ENCODE results near the gene TBCD. TPM values are rescaled to one million over a fixed set of nuclear protein-coding genes. Genes with fewer than 3 reads are reported as not detected.
"Not testable (repeated sequence)": the region's sequence is repeated elsewhere in the genome, so short reads cannot be mapped to it uniquely, and the experiment has no call there.

Gene TBCD
- total RNA-seq, 3 donors from 2014 or later: 45.4 to 65.9 (median 53.3) TPM

DNA sequence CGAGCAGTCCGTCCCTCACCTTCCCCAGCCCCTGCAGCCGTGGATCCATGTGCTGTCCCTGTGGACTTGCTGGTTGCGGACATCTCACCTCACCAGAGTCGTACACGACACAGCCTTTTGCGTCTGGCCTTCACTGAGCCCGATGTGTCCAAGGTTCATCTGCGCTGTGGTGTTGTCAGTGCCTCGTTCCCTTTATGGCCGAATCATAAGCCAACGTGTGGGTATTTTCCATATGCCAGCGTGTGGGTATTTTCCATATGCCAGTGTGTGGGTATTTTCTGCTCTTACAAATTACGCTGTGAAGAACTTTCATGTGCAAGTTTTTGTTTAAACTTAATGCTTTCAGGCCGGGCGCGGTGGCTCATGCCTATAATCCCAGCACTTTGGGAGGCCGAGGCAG, 31.6 kb downstream of the TBCD start:
- no peak for DNase-seq (ENCODE audit: low spot score in 2 of 2)
- H3K9me3 ChIP-seq: no peaks in the 10 kb centered on the region
- no peak overlapping the region for H3K4me3 ChIP-seq
- no peaks in the 10 kb centered on the region for H3K36me3 ChIP-seq
- H3K27ac ChIP-seq: no peak overlapping the region
- TF ChIP-seq, protein P1, sequence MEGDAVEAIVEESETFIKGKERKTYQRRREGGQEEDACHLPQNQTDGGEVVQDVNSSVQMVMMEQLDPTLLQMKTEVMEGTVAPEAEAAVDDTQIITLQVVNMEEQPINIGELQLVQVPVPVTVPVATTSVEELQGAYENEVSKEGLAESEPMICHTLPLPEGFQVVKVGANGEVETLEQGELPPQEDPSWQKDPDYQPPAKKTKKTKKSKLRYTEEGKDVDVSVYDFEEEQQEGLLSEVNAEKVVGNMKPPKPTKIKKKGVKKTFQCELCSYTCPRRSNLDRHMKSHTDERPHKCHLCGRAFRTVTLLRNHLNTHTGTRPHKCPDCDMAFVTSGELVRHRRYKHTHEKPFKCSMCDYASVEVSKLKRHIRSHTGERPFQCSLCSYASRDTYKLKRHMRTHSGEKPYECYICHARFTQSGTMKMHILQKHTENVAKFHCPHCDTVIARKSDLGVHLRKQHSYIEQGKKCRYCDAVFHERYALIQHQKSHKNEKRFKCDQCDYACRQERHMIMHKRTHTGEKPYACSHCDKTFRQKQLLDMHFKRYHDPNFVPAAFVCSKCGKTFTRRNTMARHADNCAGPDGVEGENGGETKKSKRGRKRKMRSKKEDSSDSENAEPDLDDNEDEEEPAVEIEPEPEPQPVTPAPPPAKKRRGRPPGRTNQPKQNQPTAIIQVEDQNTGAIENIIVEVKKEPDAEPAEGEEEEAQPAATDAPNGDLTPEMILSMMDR (IDR thresholded peaks at IDR 0.05): no peak
- TF ChIP-seq POLR2A (IDR thresholded peaks at IDR 0.05) (no peak), POLR2AphosphoS5 (IDR thresholded peaks at IDR 0.05) (no peak)
- no peaks in the 10 kb centered on the region for H3K27me3 ChIP-seq
- intact Hi-C loops (cut with DNase I; ENCODE audit: low total_unique reads): no loop called here
- no peaks in the 10 kb centered on the region for H3K4me1 ChIP-seq

DNA sequence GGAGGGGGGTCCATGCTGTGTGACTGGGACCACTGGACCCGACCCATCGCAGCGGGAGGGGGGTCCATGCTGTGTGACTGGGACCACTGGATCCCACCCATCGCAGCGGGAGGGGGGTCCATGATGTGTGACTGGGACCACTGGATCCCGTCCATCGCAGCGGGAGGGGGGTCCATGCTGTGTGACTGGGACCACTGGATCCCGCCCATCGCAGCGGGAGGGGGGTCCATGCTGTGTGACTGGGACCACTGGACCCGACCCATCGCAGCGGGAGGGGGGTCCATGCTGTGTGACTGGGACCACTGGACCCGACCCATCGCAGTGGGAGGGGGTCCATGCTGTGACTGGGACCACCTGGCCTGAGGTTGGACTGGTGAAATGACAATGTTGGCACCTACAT, 33.7 kb downstream of the TBCD start:
- H3K4me3 ChIP-seq; H3K4me1 ChIP-seq; H3K27me3 ChIP-seq; DNase-seq (ENCODE audit: low spot score in 2 of 2); intact Hi-C loops (cut with DNase I; ENCODE audit: low total_unique reads); H3K36me3 ChIP-seq; H3K27ac ChIP-seq; H3K9me3 ChIP-seq: not testable (repeated sequence)

DNA sequence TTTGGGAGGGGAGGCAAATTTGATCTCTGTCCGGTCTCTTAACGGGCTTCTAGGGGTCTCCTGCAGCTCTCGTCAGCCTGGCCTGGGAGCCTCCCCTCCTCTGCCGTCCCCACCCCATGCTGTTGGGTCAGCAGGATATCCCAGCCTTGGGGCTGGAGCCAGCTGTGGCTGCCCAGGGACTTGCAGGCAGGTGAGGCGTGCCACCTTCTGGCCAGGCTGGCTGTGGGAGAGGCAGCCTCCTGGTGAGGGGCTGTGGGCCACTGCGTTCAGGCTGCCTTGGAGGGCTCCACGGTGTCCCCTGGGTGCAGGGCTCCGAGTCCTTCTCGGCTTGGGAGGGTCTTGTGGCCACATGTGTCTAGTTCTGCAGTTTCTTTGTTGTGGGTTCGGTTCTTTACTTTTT, 34.6 kb downstream of the TBCD start:
- Histone ChIP-seq H3K27me3 (no peaks in the 10 kb centered on the region), H3K4me1 (no peaks in the 10 kb centered on the region), H3K9me3 (no peaks in the 10 kb centered on the region), H3K36me3 (no peaks in the 10 kb centered on the region), H3K27ac (no peak overlapping the region), H3K4me3 (no peak overlapping the region)
- intact Hi-C loops (cut with DNase I; ENCODE audit: low total_unique reads): no loop called here
- TF ChIP-seq POLR2A (IDR thresholded peaks at IDR 0.05) (no peak), POLR2AphosphoS5 (IDR thresholded peaks at IDR 0.05) (no peak)
- TF ChIP-seq, protein P1 (IDR thresholded peaks at IDR 0.05): no peak
- DNase-seq (ENCODE audit: low spot score in 2 of 2): no peak

DNA sequence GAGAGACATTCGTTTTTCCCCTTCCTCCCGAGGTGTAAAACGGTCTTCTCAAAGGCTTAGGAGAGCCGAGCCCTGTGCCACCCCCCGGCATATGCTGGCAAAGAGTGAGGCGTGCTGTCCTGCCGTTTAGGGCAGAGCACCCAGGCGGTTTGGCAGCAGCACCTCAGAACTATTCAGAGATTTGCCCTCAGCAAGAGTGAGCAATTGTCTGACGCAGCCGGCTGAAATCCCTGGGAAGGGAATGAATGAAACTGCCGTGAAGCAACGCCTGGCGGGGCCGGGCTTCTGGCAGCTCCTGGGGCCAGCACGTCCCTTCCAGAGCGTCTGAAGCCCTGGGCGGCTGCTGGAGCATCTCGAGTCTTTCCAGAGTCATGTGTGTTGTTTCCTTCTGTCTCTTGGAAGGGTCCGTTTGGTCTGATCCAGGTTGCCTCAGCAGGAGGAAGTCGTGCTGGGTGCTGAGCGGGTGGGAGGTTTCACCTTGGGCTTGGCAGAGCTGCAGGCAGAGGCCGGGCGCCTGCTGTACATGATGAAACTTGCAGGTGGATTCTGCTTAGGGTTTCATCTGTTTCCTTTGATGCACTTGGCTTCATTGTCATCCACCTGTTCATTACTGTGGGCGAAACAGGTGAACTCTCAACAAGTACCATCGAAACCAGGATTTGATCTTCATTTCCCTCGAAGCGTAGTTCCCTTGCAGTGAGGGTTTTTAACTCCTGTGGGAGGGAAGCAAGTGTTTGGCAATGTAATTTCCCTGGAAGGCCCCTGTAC, 35.4 kb downstream of the TBCD start:
- peak in 1 of 2 donors; percentile 69 for DNase-seq (ENCODE audit: low spot score in 2 of 2)
- H3K27me3 ChIP-seq: no peaks in the 10 kb centered on the region
- H3K36me3 ChIP-seq: no peaks in the 10 kb centered on the region
- intact Hi-C loops (cut with DNase I; ENCODE audit: low total_unique reads): no loop called here
- TF ChIP-seq, protein P1 (IDR thresholded peaks at IDR 0.05): no peak
- peak in 2 of 3 donors; percentile 32 to 49 for TF ChIP-seq POLR2AphosphoS5 (IDR thresholded peaks at IDR 0.05)
- peak overlapping the region; percentile 32 to 40 for H3K27ac ChIP-seq
- H3K4me3 ChIP-seq: no peak overlapping the region
- H3K4me1 ChIP-seq: no peaks in the 10 kb centered on the region
- no peaks in the 10 kb centered on the region for H3K9me3 ChIP-seq

DNA sequence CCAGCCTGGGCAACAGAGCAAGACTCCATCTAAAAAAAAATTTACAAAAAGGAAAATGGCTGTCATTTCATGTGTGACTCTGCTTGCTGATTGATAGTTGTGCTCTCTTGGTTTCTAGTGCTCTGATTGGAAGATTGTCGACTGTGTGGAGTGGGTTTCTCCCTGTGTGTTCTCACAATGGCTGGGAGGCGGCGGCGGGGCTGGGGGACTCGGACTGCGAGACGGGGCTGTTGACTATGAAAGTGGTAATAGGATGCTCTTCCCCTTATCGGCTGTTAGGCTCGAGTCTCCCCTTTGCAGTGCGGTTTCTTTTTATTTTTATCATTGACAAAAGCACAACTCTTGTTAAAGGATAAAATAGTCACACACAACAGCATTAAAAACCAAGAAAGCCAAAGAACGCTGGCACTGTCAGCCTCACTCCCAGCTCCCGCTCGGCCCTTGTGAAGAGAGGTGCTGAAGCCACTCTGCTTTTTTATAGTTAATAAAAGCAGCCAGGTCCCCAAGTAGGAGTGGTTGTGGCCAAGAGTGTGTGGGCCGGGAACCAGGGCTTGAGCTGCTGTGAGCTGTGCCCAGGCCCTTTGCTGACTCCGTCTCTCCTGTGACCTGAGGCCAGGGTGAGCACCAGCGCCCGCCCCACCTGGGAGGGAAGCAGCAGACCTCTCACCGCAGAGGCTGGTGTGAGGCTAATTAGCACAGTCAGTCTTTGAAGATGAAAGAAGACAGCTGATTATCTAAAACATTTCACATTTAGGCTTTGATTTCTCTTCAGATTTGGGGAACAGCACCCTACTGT, 36.5 kb downstream of the TBCD start:
- no peak for TF ChIP-seq POLR2A (IDR thresholded peaks at IDR 0.05)
- TF ChIP-seq, protein P1 (IDR thresholded peaks at IDR 0.05): no peak
- no peak for TF ChIP-seq POLR2AphosphoS5 (IDR thresholded peaks at IDR 0.05)
- intact Hi-C loops (cut with DNase I; ENCODE audit: low total_unique reads): no loop called here
- Histone ChIP-seq H3K27ac (no peak overlapping the region), H3K27me3 (no peaks in the 10 kb centered on the region), H3K36me3 (no peaks in the 10 kb centered on the region), H3K4me1 (no peaks in the 10 kb centered on the region), H3K4me3 (no peak overlapping the region), H3K9me3 (no peaks in the 10 kb centered on the region)
- DNase-seq (ENCODE audit: low spot score in 2 of 2): no peak

Measured in breast epithelium (tissue), 4 donors.